SK-N-SH treated with all-trans-retinoic acid at 6 μM for 48 hours (cell line): ENCODE results near the gene SLC6A14.

Experiments used
- ATAC-seq: fragments of 200-7000 bp; cut with Tn5 transposase; 3 replicates; pipeline ENCODE4 v1.9.1; 2020; ENCODE audit warnings: mild to moderate bottlenecking, moderate library complexity
- ARNTL ChIP-seq: fragments of 450-650 bp; formaldehyde crosslinking; IDR thresholded peaks from 2 replicates; pipeline ENCODE4 v1.5.0; 2020; ENCODE audit warnings: low read depth, mild to moderate bottlenecking, moderate library complexity, borderline replicate concordance
- BACH2 ChIP-seq: fragments of 250-450 bp; sonication (Bioruptor Pico); IDR thresholded peaks from 2 replicates; pipeline ENCODE4 v1.9.0; 2021; ENCODE audit warnings: mild to moderate bottlenecking, borderline replicate concordance
- CSDC2 ChIP-seq: fragments of 250-450 bp; sonication (Bioruptor Pico); IDR thresholded peaks from 2 replicates; pipeline ENCODE4 v1.5.0; 2020; ENCODE audit warnings: mild to moderate bottlenecking, moderate library complexity
- ESRRG ChIP-seq: fragments of 250-450 bp; sonication (Bioruptor Pico); IDR thresholded peaks from 2 replicates; pipeline ENCODE4 v1.6.1; 2021; ENCODE audit warnings: mild to moderate bottlenecking
- GLIS3 ChIP-seq: fragments of 250-450 bp; sonication (Bioruptor Pico); IDR thresholded peaks from 2 replicates; pipeline ENCODE4 v1.5.0; 2020; ENCODE audit warnings: mild to moderate bottlenecking, moderate library complexity
- ISL1 ChIP-seq: fragments of 250-450 bp; sonication (Bioruptor Pico); IDR thresholded peaks from 2 replicates; pipeline ENCODE4 v2.1.2; 2022; ENCODE audit warnings: mild to moderate bottlenecking, moderate library complexity
- OSR1 ChIP-seq: fragments of 250-450 bp; sonication (Bioruptor Pico); IDR thresholded peaks from 2 replicates; pipeline ENCODE4 v1.8.0; 2022; ENCODE audit warnings: moderate library complexity, mild to moderate bottlenecking, inconsistent platforms
- PPARA ChIP-seq: fragments of 250-450 bp; sonication (Bioruptor Pico); IDR thresholded peaks from 2 replicates; pipeline ENCODE4 v1.5.0; 2020; ENCODE audit warnings: mild to moderate bottlenecking, borderline replicate concordance
- RARB ChIP-seq: fragments of 250-450 bp; sonication (Bioruptor Pico); IDR thresholded peaks from 2 replicates; pipeline ENCODE4 v1.8.0; 2021; ENCODE audit warnings: mild to moderate bottlenecking, moderate library complexity
- SNAI2 ChIP-seq: fragments of 250-450 bp; sonication (Bioruptor Pico); IDR thresholded peaks from 2 replicates; pipeline ENCODE4 v1.5.0; 2020; ENCODE audit warnings: mild to moderate bottlenecking, moderate library complexity
- ZC3H10 ChIP-seq: fragments of 250-450 bp; sonication (Bioruptor Pico); IDR thresholded peaks from 2 replicates; pipeline ENCODE4 v1.5.1; 2021; ENCODE audit warnings: mild to moderate bottlenecking, moderate library complexity
- ZFP3 ChIP-seq: fragments of 250-450 bp; sonication (Bioruptor Pico); IDR thresholded peaks from 2 replicates; pipeline ENCODE4 v1.5.0; 2020; ENCODE audit warnings: mild to moderate bottlenecking, moderate library complexity
- ZFP30 ChIP-seq: fragments of 450-650 bp; formaldehyde crosslinking; IDR thresholded peaks from 2 replicates; pipeline ENCODE4 v1.5.0; 2022; ENCODE audit warnings: mild to moderate bottlenecking, moderate library complexity
- ZNF70 ChIP-seq: fragments of 450-650 bp; formaldehyde crosslinking; IDR thresholded peaks from 2 replicates; pipeline ENCODE4 v1.5.0; 2020; ENCODE audit warnings: mild to moderate bottlenecking, moderate library complexity
- ZNF8 ChIP-seq: fragments of 450-650 bp; formaldehyde crosslinking; IDR thresholded peaks from 2 replicates; pipeline ENCODE4 v1.5.0; 2020; ENCODE audit warnings: mild to moderate bottlenecking, moderate library complexity
- TF ChIP-seq, protein P1 (sequence below): fragments of 250-450 bp; sonication (Bioruptor Pico); IDR thresholded peaks from 2 replicates; pipeline ENCODE4 v1.5.1; 2021; ENCODE audit warnings: mild to moderate bottlenecking, moderate library complexity
- TF ChIP-seq, protein P2 (sequence below): fragments of 250-450 bp; sonication (Bioruptor Pico); IDR thresholded peaks from 2 replicates; pipeline ENCODE4 v1.8.0; 2020; ENCODE audit warnings: mild to moderate bottlenecking, moderate library complexity, borderline replicate concordance
- TF ChIP-seq, protein P3 (sequence below): fragments of 250-450 bp; sonication (Bioruptor Pico); IDR thresholded peaks from 2 replicates; pipeline ENCODE4 v1.5.0; 2020; ENCODE audit warnings: mild to moderate bottlenecking, moderate library complexity
- TF ChIP-seq, protein P4 (sequence below): fragments of 250-450 bp; sonication (Bioruptor Pico); IDR thresholded peaks from 2 replicates; pipeline ENCODE4 v1.5.1; 2020; ENCODE audit warnings: low read depth, mild to moderate bottlenecking, moderate library complexity
- TF ChIP-seq, protein P5 (sequence below): fragments of 250-450 bp; sonication (Bioruptor Pico); IDR thresholded peaks from 2 replicates; pipeline ENCODE4 v1.8.0; 2021; ENCODE audit warnings: low read depth, mild to moderate bottlenecking, moderate library complexity, borderline replicate concordance

SLC6A14 gene

DNA sequence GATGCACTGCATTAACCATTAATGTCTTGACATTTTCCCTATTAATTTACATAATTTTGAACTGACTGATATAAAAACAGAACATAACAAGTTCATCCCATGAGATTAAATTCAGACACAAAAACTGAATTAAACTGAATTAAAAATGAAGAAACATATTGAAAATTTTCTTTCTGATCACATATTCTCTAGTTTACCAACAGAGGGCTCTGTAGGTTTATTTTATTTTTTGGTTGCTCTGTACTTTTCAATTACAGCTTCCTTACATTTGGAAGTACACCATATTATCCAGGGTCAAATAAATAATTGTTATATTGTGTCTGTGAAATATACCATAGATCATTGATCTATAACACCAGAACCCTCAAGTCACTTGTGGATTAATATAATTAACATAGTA is 53.7 kb downstream of the SLC6A14 start:
- no peak for TF ChIP-seq ZFP3 (CRISPR knock-in tag)
- TF ChIP-seq ARNTL (CRISPR knock-in tag) = no peak
- no peak for ATAC-seq

DNA sequence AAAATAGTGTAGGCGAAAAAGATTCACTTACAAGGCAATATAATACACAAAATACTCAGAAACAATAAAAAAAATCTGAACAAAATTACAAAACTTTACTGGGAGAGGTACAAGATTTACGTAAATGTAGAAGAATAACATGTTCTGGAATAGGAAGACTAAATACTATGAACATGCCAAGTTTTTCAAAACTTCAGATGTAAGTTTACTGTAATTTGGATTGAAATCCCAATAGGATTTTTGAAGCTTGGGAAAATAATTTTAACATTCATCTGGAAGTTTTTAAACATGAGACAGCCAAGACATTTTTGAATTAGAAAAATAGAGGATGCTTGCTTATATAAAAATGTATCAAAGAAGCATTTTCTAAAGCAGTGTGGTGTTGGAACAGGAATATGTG is 56.9 kb downstream of the SLC6A14 start:
- no peak for ATAC-seq
- TF ChIP-seq OSR1 = no peak
- no peak for TF ChIP-seq ESRRG
- TF ChIP-seq GLIS3 (CRISPR knock-in tag) = no peak
- TF ChIP-seq, protein P1, sequence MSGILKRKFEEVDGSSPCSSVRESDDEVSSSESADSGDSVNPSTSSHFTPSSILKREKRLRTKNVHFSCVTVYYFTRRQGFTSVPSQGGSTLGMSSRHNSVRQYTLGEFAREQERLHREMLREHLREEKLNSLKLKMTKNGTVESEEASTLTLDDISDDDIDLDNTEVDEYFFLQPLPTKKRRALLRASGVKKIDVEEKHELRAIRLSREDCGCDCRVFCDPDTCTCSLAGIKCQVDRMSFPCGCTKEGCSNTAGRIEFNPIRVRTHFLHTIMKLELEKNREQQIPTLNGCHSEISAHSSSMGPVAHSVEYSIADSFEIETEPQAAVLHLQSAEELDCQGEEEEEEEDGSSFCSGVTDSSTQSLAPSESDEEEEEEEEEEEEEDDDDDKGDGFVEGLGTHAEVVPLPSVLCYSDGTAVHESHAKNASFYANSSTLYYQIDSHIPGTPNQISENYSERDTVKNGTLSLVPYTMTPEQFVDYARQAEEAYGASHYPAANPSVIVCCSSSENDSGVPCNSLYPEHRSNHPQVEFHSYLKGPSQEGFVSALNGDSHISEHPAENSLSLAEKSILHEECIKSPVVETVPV = no peak
- TF ChIP-seq, protein P2, sequence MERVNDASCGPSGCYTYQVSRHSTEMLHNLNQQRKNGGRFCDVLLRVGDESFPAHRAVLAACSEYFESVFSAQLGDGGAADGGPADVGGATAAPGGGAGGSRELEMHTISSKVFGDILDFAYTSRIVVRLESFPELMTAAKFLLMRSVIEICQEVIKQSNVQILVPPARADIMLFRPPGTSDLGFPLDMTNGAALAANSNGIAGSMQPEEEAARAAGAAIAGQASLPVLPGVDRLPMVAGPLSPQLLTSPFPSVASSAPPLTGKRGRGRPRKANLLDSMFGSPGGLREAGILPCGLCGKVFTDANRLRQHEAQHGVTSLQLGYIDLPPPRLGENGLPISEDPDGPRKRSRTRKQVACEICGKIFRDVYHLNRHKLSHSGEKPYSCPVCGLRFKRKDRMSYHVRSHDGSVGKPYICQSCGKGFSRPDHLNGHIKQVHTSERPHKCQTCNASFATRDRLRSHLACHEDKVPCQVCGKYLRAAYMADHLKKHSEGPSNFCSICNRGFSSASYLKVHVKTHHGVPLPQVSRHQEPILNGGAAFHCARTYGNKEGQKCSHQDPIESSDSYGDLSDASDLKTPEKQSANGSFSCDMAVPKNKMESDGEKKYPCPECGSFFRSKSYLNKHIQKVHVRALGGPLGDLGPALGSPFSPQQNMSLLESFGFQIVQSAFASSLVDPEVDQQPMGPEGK (CRISPR knock-in tag) = no peak
- TF ChIP-seq ZNF8 (CRISPR knock-in tag) = no peak
- TF ChIP-seq, protein P3, sequence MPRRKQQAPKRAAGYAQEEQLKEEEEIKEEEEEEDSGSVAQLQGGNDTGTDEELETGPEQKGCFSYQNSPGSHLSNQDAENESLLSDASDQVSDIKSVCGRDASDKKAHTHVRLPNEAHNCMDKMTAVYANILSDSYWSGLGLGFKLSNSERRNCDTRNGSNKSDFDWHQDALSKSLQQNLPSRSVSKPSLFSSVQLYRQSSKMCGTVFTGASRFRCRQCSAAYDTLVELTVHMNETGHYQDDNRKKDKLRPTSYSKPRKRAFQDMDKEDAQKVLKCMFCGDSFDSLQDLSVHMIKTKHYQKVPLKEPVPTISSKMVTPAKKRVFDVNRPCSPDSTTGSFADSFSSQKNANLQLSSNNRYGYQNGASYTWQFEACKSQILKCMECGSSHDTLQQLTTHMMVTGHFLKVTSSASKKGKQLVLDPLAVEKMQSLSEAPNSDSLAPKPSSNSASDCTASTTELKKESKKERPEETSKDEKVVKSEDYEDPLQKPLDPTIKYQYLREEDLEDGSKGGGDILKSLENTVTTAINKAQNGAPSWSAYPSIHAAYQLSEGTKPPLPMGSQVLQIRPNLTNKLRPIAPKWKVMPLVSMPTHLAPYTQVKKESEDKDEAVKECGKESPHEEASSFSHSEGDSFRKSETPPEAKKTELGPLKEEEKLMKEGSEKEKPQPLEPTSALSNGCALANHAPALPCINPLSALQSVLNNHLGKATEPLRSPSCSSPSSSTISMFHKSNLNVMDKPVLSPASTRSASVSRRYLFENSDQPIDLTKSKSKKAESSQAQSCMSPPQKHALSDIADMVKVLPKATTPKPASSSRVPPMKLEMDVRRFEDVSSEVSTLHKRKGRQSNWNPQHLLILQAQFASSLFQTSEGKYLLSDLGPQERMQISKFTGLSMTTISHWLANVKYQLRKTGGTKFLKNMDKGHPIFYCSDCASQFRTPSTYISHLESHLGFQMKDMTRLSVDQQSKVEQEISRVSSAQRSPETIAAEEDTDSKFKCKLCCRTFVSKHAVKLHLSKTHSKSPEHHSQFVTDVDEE (CRISPR knock-in tag) = no peak
- no peak for TF ChIP-seq ISL1 (CRISPR knock-in tag)
- no peak for TF ChIP-seq ZNF70 (CRISPR knock-in tag)
- TF ChIP-seq PPARA (CRISPR knock-in tag) = no peak
- TF ChIP-seq, protein P4, sequence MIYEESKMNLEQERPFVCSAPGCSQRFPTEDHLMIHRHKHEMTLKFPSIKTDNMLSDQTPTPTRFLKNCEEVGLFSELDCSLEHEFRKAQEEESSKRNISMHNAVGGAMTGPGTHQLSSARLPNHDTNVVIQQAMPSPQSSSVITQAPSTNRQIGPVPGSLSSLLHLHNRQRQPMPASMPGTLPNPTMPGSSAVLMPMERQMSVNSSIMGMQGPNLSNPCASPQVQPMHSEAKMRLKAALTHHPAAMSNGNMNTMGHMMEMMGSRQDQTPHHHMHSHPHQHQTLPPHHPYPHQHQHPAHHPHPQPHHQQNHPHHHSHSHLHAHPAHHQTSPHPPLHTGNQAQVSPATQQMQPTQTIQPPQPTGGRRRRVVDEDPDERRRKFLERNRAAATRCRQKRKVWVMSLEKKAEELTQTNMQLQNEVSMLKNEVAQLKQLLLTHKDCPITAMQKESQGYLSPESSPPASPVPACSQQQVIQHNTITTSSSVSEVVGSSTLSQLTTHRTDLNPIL (CRISPR knock-in tag) = no peak
- no peak for TF ChIP-seq ZFP30 (CRISPR knock-in tag)
- no peak for TF ChIP-seq SNAI2 (CRISPR knock-in tag)
- no peak for TF ChIP-seq ARNTL (CRISPR knock-in tag)
- no peak for TF ChIP-seq CSDC2 (CRISPR knock-in tag)
- TF ChIP-seq ZC3H10 (CRISPR knock-in tag) = no peak
- TF ChIP-seq, protein P5, sequence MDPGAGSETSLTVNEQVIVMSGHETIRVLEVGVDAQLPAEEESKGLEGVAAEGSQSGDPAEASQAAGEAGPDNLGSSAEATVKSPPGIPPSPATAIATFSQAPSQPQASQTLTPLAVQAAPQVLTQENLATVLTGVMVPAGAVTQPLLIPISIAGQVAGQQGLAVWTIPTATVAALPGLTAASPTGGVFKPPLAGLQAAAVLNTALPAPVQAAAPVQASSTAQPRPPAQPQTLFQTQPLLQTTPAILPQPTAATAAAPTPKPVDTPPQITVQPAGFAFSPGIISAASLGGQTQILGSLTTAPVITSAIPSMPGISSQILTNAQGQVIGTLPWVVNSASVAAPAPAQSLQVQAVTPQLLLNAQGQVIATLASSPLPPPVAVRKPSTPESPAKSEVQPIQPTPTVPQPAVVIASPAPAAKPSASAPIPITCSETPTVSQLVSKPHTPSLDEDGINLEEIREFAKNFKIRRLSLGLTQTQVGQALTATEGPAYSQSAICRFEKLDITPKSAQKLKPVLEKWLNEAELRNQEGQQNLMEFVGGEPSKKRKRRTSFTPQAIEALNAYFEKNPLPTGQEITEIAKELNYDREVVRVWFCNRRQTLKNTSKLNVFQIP (CRISPR knock-in tag) = no peak
- TF ChIP-seq ZFP3 (CRISPR knock-in tag) = no peak

DNA sequence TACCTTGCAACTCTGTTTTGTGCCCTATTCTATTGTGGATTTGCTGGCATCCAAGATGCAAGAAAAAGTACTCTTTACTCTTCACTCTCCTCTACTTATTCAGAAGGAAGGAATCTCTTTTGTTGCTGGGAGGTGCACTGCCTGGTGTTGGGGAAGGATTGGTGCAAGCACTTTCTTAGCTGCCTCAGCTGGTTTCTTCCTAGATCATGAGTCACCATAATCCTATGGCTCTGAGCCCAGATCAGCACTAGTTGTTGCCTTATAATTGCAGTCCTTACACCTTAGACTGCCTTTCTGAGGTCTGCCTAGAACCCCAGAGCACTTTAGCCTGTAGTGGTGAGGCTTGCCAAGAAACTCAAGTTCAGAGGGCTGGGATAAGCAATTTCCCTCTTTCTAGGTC is 63.4 kb downstream of the SLC6A14 start:
- no peak for ATAC-seq
- TF ChIP-seq ESRRG (no peak), ZC3H10 (CRISPR knock-in tag) (no peak), RARB (CRISPR knock-in tag) (no peak), ARNTL (CRISPR knock-in tag) (no peak), ZFP30 (CRISPR knock-in tag) (no peak), SNAI2 (CRISPR knock-in tag) (no peak), GLIS3 (CRISPR knock-in tag) (no peak), BACH2 (CRISPR knock-in tag) (no peak), PPARA (CRISPR knock-in tag) (no peak), ZNF70 (CRISPR knock-in tag) (no peak), ZNF8 (CRISPR knock-in tag) (no peak)
- TF ChIP-seq, protein P3 (CRISPR knock-in tag) = no peak
- TF ChIP-seq, protein P1 = no peak
- TF ChIP-seq, protein P2 (CRISPR knock-in tag) = no peak
